Stimulated activated CD8-positive, alpha-beta memory T cell treated with anti-CD3 and anti-CD28 coated beads, Interleukin-7, amount 100 ng/mL, for 48 hours (primary cell): ENCODE measurements around the gene PSTPIP1.

Experiments
- DNase-seq, 2 donors: peaks; one replicate each; pipeline ENCODE4 v3.0.0-alpha.2; 2020; ENCODE audit warnings: low read depth in 1 of 2; ENCODE audit errors: extremely low read depth in 1 of 2

PSTPIP1 gene

DNA sequence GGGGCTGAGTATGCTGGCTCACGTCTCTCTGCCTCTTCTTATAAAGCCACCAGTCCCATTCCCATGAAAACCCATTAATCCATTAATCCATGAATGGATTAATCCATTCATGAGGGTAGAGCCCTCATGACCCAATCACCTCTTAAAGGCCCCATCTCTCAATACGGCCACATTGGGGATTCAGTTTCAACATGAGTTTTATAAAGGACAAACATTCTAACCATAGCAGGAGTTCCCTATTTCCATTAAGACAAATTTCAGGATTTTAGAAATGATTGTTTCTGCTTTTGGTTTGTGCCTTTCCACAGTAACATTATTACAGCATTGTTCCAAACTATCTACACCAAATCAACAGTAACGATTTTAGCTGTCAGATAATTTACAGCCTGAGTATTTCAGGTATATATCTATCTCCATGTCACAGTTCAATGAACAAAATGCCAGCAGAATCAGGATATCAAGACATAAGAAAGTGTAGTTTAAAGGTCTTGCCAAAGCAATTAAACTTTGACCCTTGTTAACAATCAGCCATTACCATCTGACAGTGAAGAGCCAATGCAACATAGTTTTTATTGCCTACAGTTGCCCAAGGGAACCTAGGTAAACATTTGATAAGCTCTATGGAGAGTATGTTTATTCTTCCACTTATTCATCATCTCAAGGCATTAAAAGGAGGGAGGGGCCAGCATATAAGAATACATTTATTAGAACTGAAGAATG, 72.2 kb downstream of the PSTPIP1 start:
- no peak for DNase-seq

DNA sequence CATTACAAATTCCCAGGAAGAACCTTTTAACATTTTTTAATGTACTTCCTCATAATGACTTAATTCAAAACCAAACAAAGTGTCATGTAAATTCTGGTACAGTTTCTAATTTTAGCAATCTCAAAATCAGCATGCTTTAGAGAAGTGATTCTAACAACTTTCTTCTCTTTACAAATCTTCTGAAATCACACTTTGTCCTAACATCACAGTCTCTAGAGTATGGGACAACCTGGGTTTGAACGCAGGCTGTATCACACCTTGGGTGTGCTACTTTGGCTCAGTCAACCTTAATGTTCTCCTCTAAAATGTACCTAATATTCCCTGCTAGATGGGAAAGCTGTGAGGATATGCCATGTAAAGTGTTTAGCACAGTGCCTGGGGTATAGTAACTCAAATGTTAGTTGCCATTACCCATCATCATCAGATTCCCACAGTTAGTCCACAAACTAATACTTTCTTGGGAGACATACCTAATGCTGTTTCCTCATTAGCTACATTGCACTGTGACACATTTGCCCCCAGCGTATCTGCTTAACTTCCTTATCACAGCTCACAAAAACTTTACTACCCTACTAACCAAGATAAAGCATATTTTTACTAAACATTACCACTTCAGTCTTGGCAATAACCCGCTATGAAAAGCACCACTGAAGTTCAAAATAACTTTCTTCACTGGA, 72.9 kb downstream of the PSTPIP1 start:
- DNase-seq = no peak

- no peak for DNase-seq
These were observed 73.7 kb downstream of the PSTPIP1 start for GRCh38 chr15:77068633-77069032.

DNA sequence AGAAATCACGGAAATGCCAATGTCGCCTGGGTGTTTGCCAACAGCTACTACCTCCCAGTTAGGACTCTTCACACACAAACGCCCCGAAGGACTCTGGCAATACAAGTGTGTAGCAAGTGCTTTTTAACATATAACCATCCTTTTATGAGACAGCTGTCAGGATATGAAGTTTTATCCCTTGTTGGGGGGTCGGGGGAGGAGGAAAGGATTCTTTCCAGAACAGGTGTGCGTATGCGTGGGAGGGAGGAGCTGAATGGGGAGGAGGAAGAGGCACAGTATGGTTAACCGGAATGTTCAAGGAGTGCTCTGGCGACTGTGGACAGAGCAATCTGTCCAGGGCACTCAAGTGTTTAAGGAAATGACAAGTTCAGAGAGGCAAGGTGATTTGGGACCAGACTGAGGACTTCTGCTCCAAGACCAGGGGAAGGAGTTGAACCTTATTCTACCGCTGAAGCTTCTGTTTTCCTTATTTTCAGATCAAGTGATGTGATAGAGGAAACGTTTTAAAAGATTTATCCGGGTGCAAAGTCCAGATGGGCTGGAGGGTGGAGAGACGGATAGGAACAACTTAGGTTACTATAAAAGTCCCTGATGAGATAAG, 74.7 kb downstream of the PSTPIP1 start:
- DNase-seq = no peak

DNA sequence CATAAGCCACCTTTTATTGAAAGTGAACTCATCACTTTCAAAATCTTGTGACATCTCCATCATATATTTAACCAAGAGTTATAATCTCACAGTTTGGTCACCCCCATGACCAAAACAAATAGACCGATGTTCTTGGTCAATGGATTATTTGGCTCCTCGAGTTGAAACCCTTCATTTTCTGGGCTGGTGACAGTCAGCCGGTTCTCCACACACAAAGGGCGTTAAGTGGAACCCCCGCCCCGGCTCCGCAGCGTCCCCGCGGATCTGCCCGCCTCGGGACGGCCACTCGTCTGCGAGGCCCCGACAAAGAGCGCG, 75.2 kb downstream of the PSTPIP1 start:
- DNase-seq = no peak

DNA sequence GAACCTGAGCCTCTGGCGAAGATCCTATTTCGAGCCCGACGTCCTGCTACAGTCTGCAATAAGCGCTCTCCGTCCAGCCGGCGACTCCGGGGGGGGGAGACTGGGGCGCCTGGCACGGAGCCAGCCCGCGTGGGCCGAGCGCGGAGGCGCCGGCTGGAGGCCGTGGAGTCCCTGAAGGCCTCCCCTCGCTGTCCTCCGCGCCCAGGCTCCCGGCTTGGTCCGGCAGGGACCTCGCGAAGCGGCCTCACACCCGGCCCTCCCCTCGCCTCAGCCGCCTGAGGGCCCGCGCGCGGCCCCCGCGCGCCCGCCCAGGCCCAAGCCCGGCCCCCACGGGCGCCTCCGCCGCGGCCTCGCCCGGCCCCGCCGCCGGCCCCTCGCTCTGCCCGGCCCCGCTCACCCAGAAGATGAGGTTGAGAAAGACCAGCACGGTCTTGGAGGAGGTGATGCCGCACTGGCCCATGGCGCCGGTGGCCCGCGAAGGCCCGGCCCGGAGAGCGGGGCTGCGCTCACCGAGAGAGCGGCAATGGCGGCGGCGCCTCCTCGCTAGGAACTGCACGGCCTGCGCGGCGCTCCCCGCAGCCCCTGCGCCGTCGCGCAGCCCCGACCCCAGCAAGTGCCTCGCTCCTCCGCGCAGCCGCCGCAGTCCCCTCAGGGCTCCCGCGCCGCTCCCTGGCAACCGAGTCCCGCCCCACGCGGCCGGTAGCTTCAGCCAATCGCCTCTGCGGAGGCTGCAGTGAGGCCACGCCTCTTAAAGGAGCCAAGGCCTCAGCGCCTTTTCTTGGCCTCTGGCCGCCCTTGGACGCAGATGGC, 75.8 kb downstream of the PSTPIP1 start, which contains the start of gene TSPAN3:
Gene TSPAN3, minus strand, starts transcription at position 615 of the 810 bp plus-strand sequence. Its CDS starts 155 bp downstream, at position 460.
- DNase-seq = peak; percentile 89 to 91

GRCh38 chr15:77071305-77072223, 76.6 kb downstream of the PSTPIP1 start:
- DNase-seq = no peak

- DNase-seq = no peak
These were observed 79.4 kb downstream of the PSTPIP1 start for GRCh38 chr15:77074350-77074749.

DNA sequence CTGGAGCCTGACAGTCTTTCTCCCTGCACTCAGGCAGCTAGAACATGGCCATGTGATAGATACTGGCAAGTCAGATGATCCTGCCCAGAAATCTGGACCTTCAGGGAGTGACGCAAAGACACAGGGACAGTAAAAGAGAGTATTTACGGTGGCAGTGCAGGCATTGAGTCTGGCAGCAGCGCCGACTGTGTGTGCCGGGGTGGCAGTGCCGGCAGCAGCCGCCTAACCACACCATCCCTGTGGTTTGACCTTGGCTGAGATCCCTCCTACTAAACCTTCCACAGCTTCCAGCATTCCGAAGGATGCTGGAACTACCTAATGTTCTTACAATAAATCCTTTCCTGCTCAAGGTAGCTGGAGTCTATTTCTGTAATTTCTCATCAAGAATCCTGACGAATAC, 80.6 kb downstream of the PSTPIP1 start:
- DNase-seq = no peak

DNA sequence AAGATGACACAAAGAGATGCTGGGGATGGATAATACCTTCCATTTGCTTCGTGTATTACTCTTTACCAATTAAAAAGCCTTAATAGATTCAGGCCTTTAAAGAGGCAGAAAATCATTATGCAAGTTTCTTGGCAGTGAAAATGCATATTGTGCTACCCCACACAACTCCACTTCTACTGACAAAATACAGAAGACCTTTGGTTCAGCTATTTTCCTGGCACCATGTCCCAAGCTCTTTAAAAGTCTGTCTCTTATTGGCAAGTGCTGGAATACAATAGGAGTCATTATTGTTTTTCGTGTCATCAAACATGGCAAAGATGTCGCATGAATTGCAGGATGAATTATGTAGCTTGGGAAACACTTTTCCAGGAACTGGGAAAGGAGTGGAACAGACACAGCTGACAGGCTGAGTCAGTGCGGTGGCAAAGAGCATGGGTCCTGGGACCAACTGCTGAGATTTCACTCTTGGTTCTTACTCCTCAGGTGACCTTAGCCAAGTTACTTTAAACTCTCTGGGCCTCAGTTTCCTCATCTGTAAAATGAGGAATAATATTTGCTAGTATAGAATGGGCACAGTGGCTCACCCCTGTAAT, 81.5 kb downstream of the PSTPIP1 start:
- DNase-seq = no peak

DNA sequence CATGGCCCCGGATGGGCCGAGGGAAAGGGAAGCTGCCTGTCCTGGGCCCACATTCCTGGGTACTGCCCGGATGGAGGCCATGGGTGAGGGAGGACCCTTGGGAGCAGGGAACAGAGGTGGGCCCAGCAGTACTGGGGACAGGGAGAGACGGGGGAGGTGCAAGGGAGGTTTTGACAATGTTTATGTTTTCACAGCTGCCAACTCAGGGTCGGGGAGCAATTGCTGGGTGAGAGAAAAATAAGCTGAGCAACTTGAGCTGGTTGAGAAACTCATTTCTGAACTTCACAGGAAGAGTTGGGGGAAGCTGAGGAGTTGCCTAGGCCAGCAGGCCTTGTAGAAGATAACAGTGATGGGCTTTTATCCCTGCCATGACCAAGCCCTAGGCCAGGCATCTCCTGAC, 87.0 kb downstream of the PSTPIP1 start:
- DNase-seq = no peak

GRCh38 chr15:77083381-77084160, 88.6 kb downstream of the PSTPIP1 start:
- peak in 1 of 2 donors; percentile 70 for DNase-seq

GRCh38 chr15:77084436-77084835, 89.5 kb downstream of the PSTPIP1 start:
- no peak for DNase-seq

GRCh38 chr15:77085297-77085696, 90.4 kb downstream of the PSTPIP1 start:
- DNase-seq = no peak
